Fibroblast of skin of right biceps (primary cell): ENCODE results near the gene OR13J1.
"Not testable (repeated sequence)": the region's sequence is repeated elsewhere in the genome, so short reads cannot be mapped to it uniquely, and the experiment has no call there.

Source experiments
- DNase-seq: peaks from one replicate; pipeline ENCODE4 v3.0.0-alpha.2; 2013

The OR13J1 gene

DNA sequence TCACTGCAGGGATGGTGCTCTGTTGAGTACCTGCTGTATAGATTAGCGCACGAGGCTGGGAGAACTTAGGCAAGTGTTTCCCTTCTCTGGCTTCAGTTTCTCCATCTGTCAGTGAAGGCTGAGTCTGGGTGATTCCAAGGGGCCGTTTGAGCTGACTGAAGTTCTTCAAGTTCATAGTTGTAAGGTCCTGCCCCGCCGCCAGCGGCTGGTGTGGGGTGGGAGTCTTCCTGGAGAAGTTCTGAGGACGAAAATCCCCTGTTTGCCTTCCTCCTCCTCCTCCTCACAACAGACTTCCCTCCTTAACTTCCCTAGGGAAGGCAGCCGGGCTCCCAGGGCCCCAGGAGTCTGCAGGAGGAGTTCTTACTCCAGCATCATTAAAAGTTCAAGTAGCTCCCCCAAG is 34.1 kb upstream of the OR13J1 start:
- no peak for DNase-seq

DNA sequence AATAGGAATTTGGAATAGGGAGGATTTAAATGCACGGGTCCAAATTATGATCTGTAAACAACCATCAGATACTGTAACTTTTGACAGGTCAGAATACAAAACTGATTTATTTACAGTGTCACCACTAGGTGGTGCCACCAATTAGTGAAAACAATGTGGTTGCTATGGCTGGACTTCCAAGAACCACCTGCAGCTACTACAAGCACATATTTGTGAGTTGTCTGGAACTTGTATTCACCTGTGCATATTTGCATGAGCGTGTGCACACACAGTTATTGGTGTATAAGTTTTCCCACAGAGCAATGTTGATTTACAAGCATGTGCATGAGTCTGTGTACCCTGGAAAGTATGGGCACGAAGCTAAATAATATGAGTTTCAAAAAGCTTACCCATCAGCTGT is 32.8 kb upstream of the OR13J1 start:
- peak; percentile 62 for DNase-seq

DNA sequence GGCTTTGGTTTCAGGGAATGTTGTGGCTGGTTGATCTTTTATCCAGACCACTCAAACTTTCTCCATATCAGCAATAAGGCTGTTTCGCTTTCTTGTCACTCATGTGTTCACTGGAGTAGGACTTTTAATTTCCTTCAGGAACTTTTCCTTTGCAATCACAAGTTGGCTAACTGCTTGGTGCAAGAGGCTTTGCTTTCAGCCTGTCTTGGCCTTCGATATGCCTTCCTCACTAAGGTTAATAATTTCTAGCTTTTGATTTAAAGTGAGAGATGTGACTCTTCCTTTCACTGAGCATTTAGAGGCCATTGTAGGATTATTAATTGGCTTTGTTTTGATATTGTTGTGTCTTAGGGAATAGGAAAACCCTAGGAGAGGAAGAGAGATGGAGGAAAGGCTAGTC is 28.8 kb upstream of the OR13J1 start:
- no peak for DNase-seq

DNA sequence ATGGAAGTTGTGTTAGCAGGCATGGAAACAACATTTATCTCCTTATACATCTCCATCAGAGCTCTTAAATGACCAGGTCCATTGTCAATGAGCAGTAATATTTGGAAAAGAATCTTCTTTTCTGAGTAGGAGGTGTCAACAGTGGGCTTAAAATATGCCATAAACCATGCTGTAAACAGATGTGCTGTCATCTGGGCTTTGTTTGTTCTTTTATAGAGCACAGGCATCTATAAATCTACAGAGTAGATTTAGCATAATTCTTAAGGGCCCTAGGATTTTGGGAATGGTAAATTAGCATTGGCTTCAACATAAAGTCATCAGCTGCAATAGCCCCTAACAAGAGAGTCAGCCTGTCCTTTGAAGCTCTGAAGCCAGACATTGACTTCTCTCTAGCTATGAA is 28.1 kb upstream of the OR13J1 start:
- DNase-seq = no peak

DNA sequence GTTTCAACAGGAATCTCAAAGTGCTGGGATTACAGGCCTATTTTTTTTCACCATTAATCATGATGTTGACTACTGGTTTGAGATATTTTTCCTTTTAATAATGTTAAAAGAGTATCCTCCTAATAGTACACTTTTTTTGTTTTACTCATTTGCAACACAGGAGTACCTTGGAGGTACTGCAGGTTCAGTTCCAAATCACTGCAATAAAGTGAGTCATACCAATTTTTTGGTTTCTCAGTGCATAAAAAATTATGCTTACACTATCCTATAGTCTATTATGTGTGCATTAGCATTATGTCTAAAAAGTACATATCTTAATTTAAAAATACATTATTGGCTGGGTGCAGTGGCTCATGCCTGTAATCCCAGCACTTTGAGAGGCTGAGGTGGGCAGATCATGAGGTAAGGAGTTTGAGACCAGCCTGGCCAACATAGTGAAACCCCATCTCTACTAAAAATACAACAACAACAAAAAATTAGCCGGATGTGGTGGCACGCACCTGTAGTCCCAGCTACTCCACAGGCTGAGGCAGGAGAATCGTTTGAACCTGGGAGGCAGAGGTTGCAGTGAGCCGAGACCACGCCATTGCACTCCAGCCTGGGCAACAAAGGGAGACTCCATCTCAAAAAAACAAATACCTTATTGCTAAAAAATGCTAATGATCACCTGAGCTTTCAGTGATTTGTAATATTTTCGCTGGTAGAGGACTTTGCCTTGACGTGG is 27.3 kb upstream of the OR13J1 start:
- not testable (repeated sequence) for DNase-seq

DNA sequence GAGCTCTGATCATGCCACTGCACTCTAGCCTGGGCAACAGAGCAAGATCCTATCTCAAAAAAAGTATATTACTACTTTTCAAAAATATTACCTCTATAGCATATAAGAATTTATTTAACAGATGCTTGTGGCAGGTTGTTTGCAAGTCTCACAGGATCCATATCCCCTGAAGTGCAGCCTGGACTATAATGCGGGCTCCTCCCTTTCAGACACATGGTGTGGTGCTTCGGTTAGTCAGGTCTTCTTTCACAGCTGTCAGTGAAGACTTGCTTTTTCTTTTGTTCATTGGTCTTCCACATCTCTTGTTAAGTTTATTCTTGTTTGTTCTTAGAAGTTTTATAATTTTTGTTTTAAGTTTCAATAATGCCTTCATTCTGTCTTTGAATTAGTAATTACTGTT is 26.4 kb upstream of the OR13J1 start:
- DNase-seq = no peak

DNA sequence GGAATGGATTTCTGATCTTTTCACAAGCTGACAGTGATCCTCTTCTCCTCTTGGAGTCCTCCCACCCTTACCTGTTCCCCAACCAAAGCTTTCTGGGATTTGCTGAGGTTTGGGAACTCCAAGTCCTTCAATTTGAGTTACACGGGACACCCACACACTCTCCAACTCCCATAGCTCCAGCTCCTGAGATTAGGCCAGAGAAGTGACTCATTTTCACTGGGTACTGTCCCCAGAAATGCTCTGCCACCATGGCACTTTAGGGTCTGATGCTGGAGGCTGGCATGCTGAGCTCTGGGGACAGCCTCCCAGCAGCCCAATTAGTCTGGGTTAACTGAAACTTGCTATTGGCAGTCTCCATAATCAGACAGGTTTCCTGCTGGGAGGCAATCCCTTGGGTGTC is 21.9 kb upstream of the OR13J1 start:
- DNase-seq = no peak

DNA sequence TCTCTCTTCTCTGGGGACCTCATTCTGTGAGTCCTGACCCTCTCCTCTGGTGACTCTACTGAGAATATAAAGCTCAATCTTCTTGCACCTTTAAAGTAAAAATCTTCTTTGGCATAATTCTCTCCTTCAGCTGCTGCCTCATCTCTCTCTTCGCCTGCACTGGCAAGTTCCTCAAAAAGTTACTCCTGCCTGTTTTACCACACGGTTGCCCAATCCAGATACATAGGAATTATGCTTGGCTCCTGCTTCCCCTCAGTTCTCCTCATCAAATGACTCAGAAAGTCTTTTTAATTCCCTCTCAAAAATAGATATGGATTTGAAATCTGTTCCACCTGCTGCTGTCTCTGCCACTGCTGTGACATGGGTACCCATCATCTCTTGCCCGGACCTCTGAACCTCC is 21.4 kb upstream of the OR13J1 start:
- DNase-seq = no peak

DNA sequence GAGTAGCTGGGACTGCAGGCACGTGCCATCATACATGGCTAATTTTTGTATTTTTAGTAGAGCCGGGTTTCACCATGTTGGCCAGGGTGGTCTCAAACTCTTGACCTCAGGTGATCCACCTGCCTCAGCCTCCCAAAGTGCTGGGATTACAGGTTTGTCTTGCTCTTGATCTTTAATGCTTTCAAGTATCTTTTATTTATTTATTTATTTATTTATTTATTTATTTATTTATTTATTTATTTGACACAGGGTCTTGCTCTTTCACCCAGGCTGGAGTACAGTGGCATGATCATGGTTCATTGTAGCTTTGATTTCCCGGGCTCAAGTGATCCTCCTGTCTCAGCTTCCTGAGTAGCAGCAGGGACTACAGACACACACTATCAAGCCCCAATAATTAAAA is 14.7 kb upstream of the OR13J1 start:
- not testable (repeated sequence) for DNase-seq

DNA sequence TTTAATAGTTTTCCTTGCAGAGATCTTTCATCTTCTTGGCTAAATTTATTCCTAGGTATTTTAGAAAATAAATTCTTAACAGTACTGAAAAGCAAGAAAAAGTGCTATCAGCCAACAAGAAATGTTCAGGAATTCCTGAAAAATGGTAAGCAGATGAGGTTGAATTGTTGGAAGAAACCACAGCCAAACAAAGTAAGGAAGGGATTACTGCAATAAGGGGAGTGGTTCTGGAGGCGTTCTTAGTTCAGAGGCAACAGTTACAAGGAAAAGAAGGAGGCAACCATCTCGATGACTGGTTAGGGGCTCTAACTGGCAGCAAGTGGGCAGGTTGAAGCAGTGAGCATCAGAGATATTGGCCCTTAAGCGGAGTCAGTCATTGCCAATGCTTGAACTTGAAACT is 12.8 kb upstream of the OR13J1 start:
- DNase-seq = peak; percentile 23

DNA sequence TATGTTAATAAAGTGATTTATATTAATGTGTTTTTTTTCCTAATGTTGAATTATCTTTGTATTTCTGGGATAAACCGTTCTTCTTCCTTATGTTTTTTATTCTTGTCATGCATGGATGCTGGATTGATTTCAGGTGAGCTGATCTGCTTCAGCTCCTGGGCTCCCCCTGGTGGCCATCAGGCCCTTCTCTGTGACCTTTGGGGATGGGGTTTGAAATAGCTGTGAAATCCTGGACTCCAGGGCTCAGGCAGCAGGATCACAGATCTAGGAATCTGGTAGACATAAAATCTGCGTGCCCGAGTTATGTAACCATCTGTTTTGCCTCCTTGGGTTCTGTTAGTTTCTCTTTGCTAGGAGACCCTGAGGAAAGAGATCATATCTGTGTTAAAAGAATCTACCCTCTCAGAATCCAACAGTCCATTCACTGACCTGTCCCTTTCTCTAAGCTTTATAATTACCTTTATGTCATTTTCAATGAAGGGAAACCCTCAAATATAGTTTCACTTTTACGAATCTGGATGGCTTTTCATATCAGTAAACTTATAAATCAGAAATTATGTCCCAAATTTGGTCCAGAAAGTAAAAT is 12.2 kb upstream of the OR13J1 start:
- DNase-seq = peak; percentile 69

DNA sequence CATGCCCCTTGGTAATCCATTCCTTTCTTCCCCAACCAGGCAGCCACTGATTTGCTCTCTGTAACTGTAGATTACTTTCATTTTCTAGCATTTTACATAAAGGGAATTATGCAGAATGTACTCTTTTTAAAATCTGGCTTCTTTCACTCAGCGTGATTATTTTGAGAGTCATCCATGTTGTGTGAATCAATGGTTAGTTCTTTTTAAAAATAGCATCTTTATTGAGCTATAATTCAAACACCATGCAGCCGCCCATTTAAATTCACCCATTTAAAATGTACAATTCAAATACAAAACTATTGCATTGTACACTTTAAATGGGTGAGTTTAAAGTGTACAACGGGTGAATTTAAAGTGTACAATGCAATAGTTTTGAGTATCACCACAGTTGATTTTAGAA is 2.3 kb upstream of the OR13J1 start:
- DNase-seq = no peak

DNA sequence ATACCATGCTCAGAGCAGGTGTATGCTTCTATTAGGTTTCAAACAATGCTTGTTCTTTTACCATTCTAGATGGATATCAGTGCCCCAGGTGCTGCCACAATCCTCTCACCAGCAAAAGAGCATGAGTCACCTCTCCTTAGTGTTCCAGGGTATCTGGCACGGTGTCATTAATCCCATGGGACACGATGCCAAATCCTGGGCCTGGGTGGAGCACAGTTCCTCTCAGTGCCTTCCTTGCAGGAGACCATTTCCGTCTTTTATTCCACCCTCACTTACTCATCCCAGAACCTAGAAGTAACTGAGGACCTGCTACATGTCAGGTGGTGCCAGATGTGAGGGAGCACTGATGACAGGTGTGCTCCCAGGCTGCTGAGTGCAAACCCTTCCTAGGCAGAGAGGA is 1.3 kb upstream of the OR13J1 start:
- DNase-seq = no peak

DNA sequence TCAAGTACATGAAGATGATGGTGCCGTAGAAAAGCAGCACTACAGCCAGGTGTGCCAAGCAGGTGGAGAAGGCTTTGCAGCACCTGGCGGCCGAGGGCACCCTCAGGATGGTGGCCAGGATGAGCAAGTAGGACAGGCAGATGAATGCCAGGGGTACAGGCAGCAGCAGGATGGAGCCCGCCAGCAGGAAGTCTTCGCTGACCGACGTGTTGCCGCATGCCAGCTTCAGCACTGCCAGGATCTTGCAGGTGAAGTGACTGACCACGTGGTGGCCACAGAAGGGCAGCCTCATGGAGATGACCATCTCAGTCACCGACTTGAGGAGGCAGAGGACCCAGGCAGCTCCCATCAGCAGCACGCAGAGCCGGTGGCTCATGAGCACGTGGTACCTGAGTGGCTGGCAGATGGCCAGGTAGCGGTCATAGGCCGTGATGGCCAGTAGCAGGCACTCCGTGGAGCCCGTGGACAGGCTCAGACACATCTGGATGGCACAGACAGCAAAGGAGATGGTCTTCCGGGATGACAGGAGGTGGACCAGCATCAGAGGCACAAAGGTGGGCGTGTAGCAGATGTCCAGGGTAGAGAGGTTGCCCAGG is 482 bp downstream of the OR13J1 start:
- DNase-seq = no peak

DNA sequence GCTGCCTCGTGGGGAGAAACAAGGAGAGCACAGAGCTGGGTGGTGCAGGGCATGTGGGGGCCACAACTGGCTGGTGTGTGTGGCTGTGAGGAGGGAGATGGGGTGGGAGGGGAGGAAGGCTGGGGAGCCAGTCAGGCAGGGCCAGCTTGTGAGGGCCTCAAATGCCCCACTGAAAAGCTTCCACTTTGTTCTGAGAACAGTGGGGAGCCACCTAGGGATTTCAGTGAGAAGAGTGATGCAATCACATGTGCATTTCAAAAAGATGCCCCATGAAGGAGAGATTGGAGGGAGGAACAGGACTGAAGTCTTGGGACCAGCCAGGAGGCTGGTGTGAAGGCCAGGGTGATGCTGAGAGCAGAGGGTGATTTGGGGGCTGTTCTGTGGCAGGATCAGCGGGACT is 1.3 kb downstream of the OR13J1 start:
- DNase-seq = no peak

DNA sequence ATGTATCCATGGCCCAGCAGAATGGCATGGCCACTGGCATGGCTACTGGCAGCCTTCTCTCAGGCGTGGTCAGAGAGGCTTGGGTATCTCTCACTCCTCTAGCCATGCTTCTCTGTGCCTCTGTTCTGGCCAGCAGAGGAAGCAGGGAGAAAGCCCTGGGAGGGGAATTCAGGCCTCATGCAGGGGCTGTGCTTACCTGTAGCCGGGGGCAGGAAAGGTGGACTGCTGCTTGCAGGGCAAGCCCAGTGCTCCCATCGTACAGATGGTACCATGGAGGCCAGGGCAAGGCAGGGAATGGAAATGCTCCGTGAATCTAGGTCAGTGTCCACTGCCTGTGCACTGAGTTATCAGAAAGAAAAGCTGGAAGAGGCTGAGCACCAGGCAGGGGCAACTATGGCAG is 2.7 kb downstream of the OR13J1 start:
- no peak for DNase-seq

DNA sequence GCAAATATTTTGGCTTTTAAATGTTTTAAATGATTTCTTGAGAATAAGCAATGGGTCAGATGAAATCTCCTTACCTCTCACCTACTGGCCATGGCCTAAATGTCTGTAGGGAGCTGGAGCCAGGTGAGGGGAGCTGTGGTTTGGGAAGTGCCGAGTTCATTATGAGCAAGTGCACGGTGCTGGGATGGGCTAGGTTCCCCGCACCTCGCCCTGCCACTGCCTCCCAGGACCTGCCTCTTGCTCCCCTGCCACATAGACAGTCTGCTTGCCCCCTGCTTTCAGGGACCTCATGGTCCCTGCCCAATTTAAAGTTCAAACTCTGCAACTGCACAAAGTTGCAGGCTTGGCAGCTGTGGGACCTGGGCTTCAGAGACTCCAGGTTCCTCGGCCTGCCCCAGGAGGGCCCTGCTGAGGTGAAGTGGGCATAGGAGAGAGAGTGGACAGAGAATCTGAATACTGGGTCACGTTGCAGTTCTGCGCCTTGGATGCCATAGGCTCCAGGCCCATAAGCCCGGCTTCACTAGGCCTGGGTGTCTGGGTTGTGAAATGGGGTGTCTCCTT is 5.4 kb downstream of the OR13J1 start:
- DNase-seq = no peak

DNA sequence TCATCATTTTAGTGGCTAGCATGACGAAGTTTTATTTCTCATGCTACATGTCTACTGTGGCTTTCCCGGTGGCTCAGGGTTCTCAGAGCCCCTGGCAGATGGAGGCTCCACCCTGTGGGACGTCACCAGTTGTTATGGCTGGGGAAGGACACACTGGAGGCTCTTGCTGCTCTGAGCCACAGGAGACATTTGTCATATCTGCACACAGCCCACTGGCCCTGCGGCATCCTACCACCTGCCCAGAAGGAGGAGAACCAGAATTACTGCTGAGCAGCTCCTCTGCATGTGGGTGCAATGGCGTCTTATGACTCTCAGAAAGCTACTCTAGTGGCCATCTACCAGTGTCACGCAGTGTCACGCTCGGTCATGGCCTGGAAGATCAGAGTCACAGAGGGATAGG is 6.6 kb downstream of the OR13J1 start:
- no peak for DNase-seq

DNA sequence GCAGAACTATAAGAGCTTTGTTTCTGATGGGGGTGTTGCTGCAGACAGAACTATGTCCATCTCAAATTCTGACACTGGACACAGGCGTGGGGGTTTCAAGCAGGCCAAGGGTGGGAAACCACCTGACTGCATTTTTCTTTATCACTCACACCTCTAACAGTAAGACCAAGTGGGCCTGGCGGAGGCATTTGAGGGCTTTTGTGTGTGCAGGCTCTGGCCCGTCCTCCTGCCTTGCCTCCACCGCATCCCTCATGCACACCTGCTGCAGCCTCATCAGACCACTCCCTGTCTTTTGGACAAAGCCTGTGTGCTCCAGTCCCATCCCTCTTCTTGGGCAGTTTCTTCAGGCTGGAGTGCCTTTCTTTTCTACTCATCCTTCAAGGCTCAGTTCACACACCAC is 7.9 kb downstream of the OR13J1 start:
- DNase-seq = no peak

DNA sequence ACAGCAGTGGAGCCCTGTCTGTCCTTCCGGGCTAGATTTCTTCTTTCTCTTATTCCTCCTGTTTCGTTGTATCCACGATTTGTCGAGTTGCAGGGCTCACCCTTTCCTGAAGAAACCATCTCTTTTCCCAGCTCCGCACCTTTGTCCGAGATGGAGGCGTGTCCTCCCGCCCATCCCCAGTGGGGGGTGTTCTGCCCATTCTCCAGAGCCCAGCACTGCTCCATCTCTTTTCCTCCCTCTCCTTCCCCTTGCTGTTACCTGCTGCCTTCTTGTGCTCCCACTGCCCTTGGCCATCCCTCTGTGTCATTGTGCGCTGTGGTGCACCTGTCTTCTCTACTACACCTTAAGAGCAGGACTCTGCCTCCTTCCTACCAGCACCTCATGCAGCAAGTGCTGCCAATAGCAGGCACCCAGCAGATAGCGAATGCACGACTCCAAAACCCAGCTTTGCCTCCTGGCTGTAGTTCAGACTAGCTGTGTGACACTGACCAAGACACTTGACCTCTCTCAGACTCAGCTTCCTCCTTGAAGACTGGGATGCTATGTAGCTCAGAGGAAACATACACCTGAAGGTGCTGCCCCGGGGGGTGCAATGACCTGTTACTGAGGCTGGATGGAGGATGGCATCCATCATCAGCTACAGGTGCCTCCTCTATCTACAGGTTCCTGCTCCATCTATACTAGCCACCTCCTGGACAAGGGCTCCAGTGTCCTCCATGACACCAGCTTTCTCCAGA is 8.9 kb downstream of the OR13J1 start:
- DNase-seq = no peak

DNA sequence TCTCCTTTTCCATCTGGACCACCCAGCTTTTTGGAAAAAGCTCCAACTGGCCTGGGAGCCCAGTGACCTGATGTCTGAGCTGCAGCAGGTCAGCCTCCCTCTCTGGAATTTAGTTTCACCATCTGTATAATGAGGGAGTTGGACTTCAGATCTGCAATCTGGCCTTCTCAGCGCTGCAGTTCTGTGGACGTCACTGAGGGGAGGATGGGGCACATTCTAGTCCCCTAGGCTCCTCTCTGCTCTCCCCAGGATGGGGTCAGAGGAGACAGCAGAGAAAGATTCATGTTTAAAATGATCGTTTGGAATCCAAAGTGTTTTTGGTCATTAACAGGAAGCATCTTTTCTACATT is 10.2 kb downstream of the OR13J1 start:
- DNase-seq = no peak

DNA sequence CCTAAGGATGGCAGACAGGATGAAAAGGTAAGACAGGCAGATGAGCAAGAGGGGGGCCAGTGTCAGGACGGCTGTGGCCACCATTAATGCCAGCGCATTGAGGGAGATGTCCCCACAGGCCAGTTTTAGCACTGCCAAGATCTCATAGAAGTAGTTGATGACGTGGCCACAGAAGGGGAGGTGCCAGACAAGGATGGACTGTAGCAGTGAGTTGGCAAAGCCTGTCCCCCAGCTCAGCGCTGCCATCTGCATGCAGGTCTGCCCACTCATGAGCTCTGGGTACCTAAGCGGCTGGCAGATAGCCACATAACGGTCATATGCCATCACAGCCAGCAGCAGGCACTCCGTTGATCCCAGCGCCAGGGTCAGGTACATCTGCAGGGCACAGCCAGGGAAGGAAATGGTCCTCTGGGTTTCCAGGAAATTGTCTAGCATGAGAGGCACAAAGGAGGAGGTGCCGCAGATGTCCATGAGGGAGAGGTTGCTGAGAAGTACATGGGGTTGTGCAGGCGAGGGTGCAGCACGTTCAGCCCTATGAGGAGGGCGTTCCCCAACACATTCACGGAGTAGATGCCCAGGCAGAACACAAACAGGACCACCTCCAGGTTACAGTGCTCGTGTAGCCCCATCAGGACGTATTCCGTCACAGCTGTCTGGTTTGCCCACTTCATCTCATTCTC is 10.8 kb downstream of the OR13J1 start:
- DNase-seq = peak; percentile 30

DNA sequence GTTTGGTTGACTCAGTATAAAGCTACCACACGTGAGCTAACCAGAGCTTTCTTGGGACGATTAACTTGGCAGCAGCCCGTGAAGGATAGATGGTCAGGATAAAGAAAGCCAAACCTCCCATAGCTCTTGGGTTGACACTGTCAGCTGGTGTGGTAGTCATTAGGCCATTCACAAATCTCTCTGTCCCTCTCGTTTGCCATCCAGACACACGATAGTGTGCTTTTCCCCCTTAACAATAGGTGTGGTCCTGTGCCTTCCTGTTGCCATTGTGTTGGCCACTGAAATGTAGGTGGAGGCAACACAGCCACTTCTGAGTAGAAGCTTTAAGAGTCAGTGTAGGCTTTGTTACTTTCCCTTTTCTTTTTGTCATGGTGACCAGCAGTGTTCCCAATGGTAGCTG is 11.7 kb downstream of the OR13J1 start:
- DNase-seq = no peak
